GM20000 (cell line): ENCODE data around the gene DENND10.

ENCODE experiments used
- DNase-seq: peaks from one replicate; pipeline ENCODE4 v3.0.0; 2012; ENCODE audit warnings: low spot score
- CTCF ChIP-seq: IDR thresholded peaks from 2 replicates; pipeline ENCODE4 v1.5.1; 2012; ENCODE audit warnings: mild to moderate bottlenecking, control low read depth; ENCODE audit errors: extremely low read depth, missing control alignments

Gene DENND10

DNA sequence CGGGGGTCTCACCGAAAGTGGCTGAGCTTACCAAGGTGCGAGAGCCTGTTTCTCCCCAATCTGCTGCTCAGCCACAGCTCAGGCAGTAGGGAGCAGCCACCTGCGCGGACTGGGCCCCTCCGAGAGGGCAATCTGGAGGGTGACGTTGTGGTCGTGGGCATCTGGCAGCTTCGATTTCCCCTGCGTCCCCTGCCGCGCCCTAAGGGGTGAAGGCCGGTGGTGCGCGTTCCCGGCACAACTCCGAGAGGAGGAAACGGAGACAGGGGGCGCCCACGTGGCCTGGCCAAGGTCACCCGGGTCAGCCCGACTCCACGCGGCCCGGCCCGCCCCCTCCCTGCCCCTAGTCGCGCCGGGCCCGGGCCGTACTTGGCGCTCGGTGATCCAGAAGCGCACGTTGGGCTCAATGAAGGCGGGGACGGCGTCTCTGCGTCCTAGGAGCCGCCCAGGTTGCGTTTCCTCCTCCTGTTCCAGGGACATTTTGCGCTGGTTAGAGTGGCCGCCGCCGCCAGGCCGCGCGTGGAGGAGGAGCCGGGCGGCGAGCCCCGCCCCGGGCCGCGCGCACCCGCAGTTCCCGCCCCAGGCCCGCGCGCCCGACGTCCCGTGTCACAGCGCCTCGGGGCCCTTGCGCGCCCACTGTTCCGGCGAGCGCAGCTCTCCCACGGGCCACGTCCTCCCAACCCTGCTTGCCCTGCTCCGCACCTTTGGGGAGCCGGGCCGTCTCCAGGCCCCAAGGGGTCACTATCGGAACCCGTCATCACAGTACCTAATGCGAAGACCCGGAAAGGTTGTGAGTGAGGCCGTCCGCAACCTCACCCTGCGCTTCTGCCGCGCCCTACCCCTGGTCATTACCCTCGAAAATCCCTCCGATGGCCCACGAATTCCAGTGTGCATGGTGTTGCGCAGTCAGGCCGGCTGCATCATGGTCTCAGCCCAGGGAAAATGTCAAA, 61.5 kb downstream of the DENND10 start, which contains the start of gene SFXN4:
Gene SFXN4, minus strand, starts transcription at position 544 of the 947 bp plus-strand sequence. Its CDS starts 67 bp downstream, at position 477.
- no peak for TF ChIP-seq CTCF

GRCh38 chr10:119166118-119166500, 62.2 kb downstream of the DENND10 start:
- TF ChIP-seq CTCF = no peak
- no peak for DNase-seq

More for the DNA sequence above, 61.5 kb downstream of the DENND10 start, which contains the start of gene SFXN4:
- peak; percentile 93 for DNase-seq

DNA sequence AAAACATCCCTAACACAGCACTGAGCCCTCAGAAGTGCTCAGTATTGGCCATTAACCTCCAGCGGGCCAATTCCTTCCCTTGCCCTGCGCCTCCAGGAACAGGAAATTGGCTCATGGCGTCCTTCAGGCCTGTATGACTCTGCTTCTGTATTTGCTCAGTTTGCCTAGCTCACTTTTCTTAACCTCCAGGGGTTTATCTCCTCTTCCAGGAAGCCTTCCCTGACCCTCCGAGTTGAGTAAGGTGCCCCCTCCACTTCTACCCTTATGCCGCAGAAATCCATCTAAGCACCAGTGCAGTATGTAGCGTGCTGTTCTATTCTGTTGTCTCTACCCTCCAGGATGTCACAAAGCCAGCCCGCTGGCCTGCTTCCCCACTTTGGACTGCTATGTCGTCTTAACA, 62.7 kb downstream of the DENND10 start:
- no peak for DNase-seq
- TF ChIP-seq CTCF = no peak

GRCh38 chr10:119167041-119167440, 63.1 kb downstream of the DENND10 start:
- DNase-seq = no peak
- TF ChIP-seq CTCF = no peak

DNA sequence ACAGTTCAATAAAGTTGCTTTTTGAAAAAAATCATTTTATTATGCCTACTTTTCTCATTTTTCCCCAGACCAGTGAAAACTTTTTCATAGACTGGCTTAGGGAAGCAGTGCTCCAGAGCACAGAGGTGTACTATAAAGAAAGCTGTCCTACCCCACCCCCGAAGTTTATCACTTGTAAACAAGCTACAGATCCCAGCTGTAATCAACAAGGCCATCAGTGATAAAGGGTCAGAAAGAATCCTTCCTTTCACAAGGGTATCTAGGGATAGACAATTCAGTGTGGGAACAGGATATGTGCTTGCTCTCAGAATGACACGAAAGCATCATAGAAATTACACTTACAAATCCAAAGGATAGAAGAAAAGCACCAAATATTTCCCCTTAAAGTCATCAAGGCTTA, 70.2 kb downstream of the DENND10 start:
- TF ChIP-seq CTCF = no peak

DNA sequence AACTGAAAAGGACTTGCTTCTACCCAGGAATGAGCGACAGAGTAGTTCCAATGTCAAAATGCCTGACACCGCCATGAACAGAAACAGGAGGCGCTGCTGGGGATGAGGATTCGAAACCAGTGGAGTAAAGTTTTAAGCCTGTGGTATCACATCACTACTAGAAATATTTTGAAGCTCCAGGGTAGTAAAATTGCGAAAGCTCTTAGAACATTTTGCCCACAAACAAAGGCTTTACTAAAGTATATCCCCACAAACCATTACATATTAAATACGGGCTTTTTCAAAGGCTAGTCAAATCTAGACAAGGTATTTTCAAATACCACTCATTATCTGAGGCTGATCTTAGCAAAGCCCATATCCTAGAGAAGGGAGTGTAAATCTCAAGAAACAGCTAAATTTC, 72.3 kb downstream of the DENND10 start:
- TF ChIP-seq CTCF = no peak
- no peak for DNase-seq

More for the DNA sequence above, 70.2 kb downstream of the DENND10 start:
- no peak for DNase-seq

DNA sequence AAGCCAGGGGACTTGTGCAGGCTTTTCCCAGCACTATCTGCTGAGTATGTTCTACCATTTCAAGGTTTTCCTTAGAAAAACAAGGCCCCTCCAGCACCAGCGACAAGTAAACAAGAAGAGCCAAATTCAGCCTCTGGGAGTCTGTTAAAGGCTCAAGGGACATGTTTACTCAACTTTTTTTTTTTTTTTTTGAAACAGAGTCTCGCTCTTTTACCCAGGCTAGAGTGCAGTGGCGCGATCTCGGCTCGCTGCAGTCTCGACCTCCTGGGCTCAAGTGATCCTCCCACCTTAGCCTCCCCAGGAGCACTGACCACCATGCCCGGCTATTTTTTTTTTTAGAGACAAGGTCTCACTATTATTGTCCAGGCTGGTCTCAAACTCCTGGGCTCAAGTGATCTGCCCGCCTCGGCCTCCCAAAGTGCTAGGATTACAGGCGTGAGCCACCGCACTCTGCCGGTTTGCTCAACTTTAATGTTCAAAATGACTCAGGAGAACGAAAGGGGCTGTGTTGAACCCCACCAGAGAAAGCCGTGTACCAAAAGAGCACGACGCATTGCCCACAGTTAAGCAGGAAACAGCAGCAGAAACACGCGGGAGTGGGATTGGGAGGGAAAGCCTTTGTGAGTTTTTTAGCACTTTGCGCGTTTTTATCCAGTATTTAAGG, 73.9 kb downstream of the DENND10 start:
- no peak for TF ChIP-seq CTCF
- DNase-seq = no peak
